Measurements from ENCODE around the gene ASB4. TPM values are rescaled to one million over a fixed set of nuclear protein-coding genes. Genes with fewer than 3 reads are reported as not detected.
"Not testable (repeated sequence)": the region's sequence is repeated elsewhere in the genome, so short reads cannot be mapped to it uniquely, and the experiment has no call there.

ASB4 gene
- not detected for polyA plus RNA-seq

DNA sequence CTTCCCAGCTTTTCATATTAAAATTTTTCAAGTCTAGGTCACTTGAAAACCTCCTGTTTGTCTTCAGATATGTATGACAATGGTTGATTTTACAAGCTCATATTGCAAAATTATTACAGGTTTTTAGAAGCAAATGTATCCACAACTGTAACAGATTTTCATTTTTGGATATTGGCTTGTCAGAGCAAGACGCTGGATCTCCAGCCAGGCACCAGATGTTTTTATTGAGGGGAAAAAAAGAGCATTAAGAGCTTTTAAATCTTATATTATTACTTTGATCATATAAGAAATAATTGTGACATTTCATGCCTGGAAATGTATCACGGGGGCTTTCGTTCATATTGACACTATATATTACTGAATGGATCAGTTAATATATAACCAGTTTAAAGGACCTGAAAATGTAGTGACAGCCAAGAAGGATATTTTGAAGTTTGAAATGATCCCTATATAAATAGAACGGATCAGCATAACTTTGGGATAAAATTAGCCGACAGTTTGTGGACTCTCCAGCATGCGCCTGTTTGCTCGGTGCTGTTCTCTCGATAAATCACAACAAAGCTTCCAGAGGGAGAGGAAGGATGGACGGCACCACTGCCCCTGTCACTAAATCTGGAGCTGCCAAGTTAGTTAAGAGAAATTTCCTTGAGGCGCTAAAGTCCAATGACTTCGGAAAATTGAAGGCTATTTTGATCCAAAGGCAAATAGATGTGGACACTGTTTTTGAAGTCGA is at the start of gene ASB4:
TSS of gene ASB4 (plus strand) at position 553 of the 733 bp plus-strand sequence. CDS start at position 582, 29 bp downstream.
- no peaks in the 10 kb centered on the region for H3K4me1 Mint-ChIP-seq
- H3K27me3 Mint-ChIP-seq (ENCODE audit: low read depth in 3 of 3): peaks cover 0 to 4% (median 0%) of the 10 kb centered on the region in 3 donors
- H3K36me3 Mint-ChIP-seq: no peaks in the 10 kb centered on the region
- no peak within 1 kb of the TSS for H3K27ac Mint-ChIP-seq
- no peaks in the 10 kb centered on the region for H3K9me3 Mint-ChIP-seq
- no peak within 1 kb of the TSS for H3K4me3 Mint-ChIP-seq
- DNase-seq: no peak

DNA sequence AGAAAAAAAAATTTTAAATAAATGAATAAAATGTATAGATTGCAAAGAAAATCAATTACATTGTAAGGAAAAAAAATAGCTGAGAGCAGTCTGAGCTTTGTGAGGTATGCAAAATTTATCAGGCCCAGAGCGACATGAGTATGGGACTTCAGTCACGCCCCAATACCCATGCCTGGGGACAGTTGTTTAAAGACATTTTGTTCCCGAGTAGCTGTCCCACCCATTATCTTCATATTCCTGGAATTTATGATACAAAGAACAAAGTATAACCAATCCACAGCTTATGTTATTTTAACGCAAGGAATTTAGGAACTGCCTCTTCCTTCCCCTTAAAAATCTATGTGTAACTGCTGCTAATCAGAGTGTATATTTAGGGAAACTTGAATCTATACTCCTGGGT is 49.3 kb upstream of the ASB4 start:
- H3K9me3 Mint-ChIP-seq: no peaks in the 10 kb centered on the region

GRCh38 chr7:95440394-95441038 is 45.2 kb upstream of the ASB4 start:
- no peak for DNase-seq
- no peaks in the 10 kb centered on the region for H3K9me3 Mint-ChIP-seq
- H3K4me1 Mint-ChIP-seq: peaks cover 1% of the 10 kb centered on the region in 2 donors
- H3K27ac Mint-ChIP-seq: no peak overlapping the region
- H3K27me3 Mint-ChIP-seq (ENCODE audit: low read depth in 3 of 3): peaks cover 0 to 3% (median 2%) of the 10 kb centered on the region in 3 donors
- no peak overlapping the region for H3K4me3 Mint-ChIP-seq
- no peaks in the 10 kb centered on the region for H3K36me3 Mint-ChIP-seq

More for the DNA sequence above, 49.3 kb upstream of the ASB4 start:
- H3K4me3 Mint-ChIP-seq: peak overlapping the region in 2 of 5 donors; percentile 30 to 66
- peaks cover 0 to 4% (median 0%) of the 10 kb centered on the region in 3 donors for H3K36me3 Mint-ChIP-seq
- DNase-seq: no peak
- H3K27me3 Mint-ChIP-seq (ENCODE audit: low read depth in 3 of 3): peaks cover 0 to 5% (median 1%) of the 10 kb centered on the region in 3 donors
- peak overlapping the region in 1 of 6 donors; percentile 12 for H3K27ac Mint-ChIP-seq
- peaks cover 19 to 28% of the 10 kb centered on the region in 2 donors for H3K4me1 Mint-ChIP-seq

DNA sequence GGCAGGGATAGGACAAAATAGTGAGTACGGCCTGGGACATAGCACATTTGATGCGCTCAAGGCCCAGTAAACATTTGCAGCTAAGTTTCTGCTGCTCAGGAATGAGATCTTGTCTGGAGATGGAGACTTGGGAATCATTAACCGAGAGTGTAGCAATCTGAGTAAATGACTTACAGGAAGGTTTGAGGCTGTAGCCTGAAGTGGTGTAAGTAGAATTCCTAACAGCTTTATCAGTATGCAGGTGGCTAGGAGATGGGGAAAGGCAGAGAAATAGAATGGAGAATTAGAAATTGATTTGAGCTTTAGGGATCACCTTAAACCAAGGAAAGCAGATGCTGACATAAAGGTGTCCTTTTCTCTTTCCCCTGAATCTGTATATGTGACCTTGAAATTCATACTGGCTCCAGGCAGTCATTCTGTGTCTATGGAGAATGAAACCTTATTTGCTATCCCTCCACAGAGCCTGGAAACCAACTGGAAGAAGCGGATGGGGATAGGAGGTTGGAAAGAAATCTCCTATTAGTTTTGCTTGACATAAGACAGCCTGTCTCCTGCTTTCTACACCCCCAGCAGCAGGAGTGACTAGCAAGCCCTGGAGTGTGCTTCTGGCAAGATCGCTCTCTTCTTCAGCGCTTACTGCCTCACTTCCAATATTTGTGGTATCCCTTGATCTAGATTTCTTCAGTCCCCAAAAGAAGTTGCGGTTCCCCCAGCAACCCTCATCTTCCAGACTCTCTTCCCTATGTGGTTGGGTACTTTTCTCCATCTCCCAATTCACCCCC is 44.5 kb upstream of the ASB4 start:
- Mint-ChIP-seq H3K36me3 (no peaks in the 10 kb centered on the region), H3K27ac (no peak overlapping the region), H3K4me3 (no peak overlapping the region), H3K4me1 (no peaks in the 10 kb centered on the region), H3K27me3 (ENCODE audit: low read depth in 3 of 3) (peaks cover 0 to 3% (median 2%) of the 10 kb centered on the region in 3 donors), H3K9me3 (no peaks in the 10 kb centered on the region)
- DNase-seq: no peak

GRCh38 chr7:95444796-95445195 is 40.9 kb upstream of the ASB4 start:
- no peak overlapping the region for H3K4me3 Mint-ChIP-seq
- DNase-seq: no peak

DNA sequence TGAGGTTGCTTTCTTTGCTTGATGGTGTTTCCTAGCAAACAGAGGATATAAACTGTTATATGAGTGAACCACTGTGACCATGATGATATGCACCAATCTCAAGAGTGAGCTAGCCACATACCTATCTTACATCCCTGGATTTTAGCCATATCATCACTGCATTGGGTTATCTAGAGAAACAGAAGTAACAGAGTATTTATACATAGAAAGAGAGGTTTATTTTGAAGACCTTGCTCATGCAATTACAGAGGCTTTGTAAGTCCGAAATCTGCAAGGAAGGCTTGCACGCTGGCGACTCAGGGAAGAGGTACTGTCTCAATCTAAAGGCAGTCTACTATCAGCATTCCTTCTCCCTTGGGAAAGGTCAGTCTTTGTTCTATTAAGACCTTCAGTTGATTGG is 39.1 kb upstream of the ASB4 start:
- no peak overlapping the region for H3K4me3 Mint-ChIP-seq
- no peaks in the 10 kb centered on the region for H3K36me3 Mint-ChIP-seq
- H3K27me3 Mint-ChIP-seq (ENCODE audit: low read depth in 3 of 3): peaks cover 0 to 3% (median 2%) of the 10 kb centered on the region in 3 donors
- DNase-seq: no peak
- peaks cover 0 to 1% (median 0%) of the 10 kb centered on the region in 6 donors for H3K9me3 Mint-ChIP-seq
- H3K27ac Mint-ChIP-seq: no peak overlapping the region
- no peaks in the 10 kb centered on the region for H3K4me1 Mint-ChIP-seq

More at GRCh38 chr7:95444796-95445195, 40.9 kb upstream of the ASB4 start:
- H3K27me3 Mint-ChIP-seq (ENCODE audit: low read depth in 3 of 3): peaks cover 0 to 3% (median 2%) of the 10 kb centered on the region in 3 donors
- H3K36me3 Mint-ChIP-seq: no peaks in the 10 kb centered on the region
- H3K9me3 Mint-ChIP-seq: peaks cover 0 to 1% (median 0%) of the 10 kb centered on the region in 6 donors
- H3K27ac Mint-ChIP-seq: no peak overlapping the region
- no peaks in the 10 kb centered on the region for H3K4me1 Mint-ChIP-seq

GRCh38 chr7:95454438-95455045 is 31.2 kb upstream of the ASB4 start:
- Mint-ChIP-seq H3K4me3 (no peak overlapping the region), H3K27ac (no peak overlapping the region), H3K4me1 (peaks cover 0 to 7% of the 10 kb centered on the region in 2 donors), H3K9me3 (peaks cover 0 to 8% (median 3%) of the 10 kb centered on the region in 6 donors), H3K36me3 (peaks cover 0 to 5% (median 0%) of the 10 kb centered on the region in 3 donors), H3K27me3 (ENCODE audit: low read depth in 3 of 3) (peaks cover 0 to 3% (median 0%) of the 10 kb centered on the region in 3 donors)
- DNase-seq: no peak

DNA sequence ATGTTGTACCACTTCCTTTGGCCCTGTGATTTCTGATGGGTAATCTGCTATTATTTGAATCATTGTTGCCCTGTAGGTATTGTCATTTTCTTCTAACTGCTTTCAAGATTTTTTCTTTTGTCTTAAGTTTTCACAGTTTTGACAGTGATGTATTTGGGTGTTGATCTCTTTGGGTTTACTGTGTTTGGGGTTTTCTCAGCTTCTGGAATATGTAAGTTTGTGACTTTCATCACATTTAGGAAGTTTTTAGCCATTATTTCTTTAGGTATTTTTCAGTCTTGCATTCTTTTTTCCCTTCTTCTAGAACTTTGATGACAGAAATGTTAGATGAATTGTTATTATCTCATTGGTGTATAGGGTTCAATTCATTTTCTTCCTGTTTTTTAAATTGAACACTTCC is 27.8 kb upstream of the ASB4 start:
- H3K9me3 Mint-ChIP-seq: peaks cover 0 to 10% (median 5%) of the 10 kb centered on the region in 6 donors
- no peak overlapping the region for H3K4me3 Mint-ChIP-seq
- H3K27ac Mint-ChIP-seq: peak overlapping the region in 1 of 6 donors; percentile 32
- H3K27me3 Mint-ChIP-seq (ENCODE audit: low read depth in 3 of 3): peaks cover 0 to 2% (median 0%) of the 10 kb centered on the region in 3 donors
- H3K4me1 Mint-ChIP-seq: peaks cover 0 to 7% of the 10 kb centered on the region in 2 donors
- peaks cover 0 to 11% (median 0%) of the 10 kb centered on the region in 3 donors for H3K36me3 Mint-ChIP-seq
- no peak for DNase-seq

DNA sequence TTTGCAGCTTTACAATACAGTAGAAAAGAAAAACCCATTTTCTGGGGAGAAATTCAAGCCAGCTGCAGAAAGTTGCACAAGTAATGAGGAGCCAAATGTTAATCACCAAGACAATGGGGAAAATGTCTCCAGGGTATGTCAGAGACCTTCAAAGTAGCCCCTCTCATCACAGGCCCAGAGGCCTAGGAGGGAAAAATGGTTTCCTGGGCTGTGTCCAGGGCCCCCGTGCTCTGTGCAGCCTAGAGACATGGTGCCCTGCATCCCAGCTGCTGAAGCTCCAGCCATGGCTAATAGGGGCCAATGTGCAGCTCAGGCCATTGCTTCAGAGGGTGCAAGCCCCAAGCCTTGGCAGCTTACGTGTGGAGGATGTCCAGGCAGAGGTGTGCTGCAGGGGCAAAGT is 25.1 kb upstream of the ASB4 start:
- Mint-ChIP-seq H3K9me3 (peaks cover 0 to 10% (median 5%) of the 10 kb centered on the region in 6 donors), H3K36me3 (peaks cover 0 to 11% (median 0%) of the 10 kb centered on the region in 3 donors)
- DNase-seq; H3K27ac Mint-ChIP-seq; H3K4me3 Mint-ChIP-seq; H3K4me1 Mint-ChIP-seq; H3K27me3 Mint-ChIP-seq (ENCODE audit: low read depth in 3 of 3): not testable (repeated sequence)

- no peak for DNase-seq
- Mint-ChIP-seq H3K9me3 (no peaks in the 10 kb centered on the region), H3K27ac (peak overlapping the region in 1 of 6 donors; percentile 13), H3K36me3 (no peaks in the 10 kb centered on the region), H3K4me1 (peaks cover 9 to 24% of the 10 kb centered on the region in 2 donors), H3K4me3 (no peak overlapping the region), H3K27me3 (ENCODE audit: low read depth in 3 of 3) (peaks cover 0 to 3% (median 0%) of the 10 kb centered on the region in 3 donors)
Measured at GRCh38 chr7:95467912-95468607, 17.7 kb upstream of the ASB4 start.

DNA sequence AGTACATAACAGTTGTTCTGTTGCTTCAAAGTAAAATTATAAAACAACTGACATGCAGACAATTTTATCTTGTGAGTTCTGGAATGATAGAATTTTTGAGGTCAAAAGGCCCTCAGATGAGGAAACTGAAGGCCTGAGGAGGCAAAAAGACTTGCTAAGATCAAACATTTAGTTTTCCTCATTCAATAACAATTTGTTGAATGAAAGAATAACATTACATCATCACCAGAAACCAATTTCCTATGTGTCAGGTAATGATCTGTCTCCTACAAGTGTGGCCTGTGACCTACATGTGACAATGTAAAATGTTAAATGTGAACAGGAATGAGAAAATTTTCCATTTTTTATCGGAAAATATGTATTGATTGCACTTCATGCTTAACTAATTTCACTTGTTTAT is 16.6 kb upstream of the ASB4 start:
- no peak for DNase-seq
- no peaks in the 10 kb centered on the region for H3K36me3 Mint-ChIP-seq
- H3K9me3 Mint-ChIP-seq: no peaks in the 10 kb centered on the region
- H3K27me3 Mint-ChIP-seq (ENCODE audit: low read depth in 3 of 3): no peaks in the 10 kb centered on the region
- H3K27ac Mint-ChIP-seq: no peak overlapping the region
- H3K4me3 Mint-ChIP-seq: no peak overlapping the region
- H3K4me1 Mint-ChIP-seq: peaks cover 9 to 24% of the 10 kb centered on the region in 2 donors

DNA sequence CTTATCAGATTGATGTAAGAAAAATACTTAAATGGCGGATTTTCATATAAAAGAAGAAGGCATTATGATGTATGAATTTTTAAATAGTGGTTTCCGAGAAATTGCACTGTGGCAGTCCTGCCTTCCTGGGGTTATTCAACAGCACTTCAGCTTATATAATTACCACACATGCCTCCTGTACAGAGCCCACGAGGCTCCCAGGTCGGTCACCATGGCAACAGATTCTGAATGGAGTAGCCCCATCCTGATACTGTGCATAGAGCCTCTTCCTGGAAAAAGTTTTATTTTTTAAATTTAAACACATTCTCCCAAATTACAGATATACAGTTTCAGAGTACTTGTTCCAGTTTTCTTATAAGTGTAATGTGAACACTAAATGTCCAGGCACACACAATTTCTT is 15.9 kb upstream of the ASB4 start:
- no peaks in the 10 kb centered on the region for H3K36me3 Mint-ChIP-seq
- H3K27ac Mint-ChIP-seq: peak overlapping the region in 1 of 6 donors; percentile 78
- peaks cover 9 to 24% of the 10 kb centered on the region in 2 donors for H3K4me1 Mint-ChIP-seq
- no peaks in the 10 kb centered on the region for H3K27me3 Mint-ChIP-seq (ENCODE audit: low read depth in 3 of 3)
- H3K4me3 Mint-ChIP-seq: no peak overlapping the region
- no peak for DNase-seq
- no peaks in the 10 kb centered on the region for H3K9me3 Mint-ChIP-seq

DNA sequence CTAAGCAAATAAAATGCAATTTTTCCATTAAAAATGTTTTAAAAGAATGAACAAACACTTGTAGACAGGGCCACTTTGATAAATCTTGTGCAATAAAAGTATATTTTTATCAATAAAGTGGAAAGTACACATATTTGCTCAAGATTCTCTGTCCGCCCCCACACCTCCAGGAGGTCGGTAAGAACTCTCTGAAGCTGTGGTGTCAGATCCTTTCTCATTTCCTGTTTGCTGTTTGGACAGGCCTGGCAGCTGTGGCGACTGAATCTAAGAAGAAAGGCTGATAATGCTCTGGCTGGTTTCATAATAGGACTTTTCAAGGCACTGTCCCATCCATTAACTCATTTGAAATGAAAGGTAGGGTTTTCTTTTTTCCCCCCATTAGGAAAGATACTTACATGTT is 15.3 kb upstream of the ASB4 start:
- H3K27me3 Mint-ChIP-seq (ENCODE audit: low read depth in 3 of 3): no peaks in the 10 kb centered on the region
- no peaks in the 10 kb centered on the region for H3K9me3 Mint-ChIP-seq
- no peaks in the 10 kb centered on the region for H3K36me3 Mint-ChIP-seq
- H3K4me3 Mint-ChIP-seq: peak overlapping the region in 1 of 5 donors; percentile 8
- peak in 1 of 3 donors; percentile 13 for DNase-seq
- H3K4me1 Mint-ChIP-seq: peaks cover 9 to 24% of the 10 kb centered on the region in 2 donors
- peak overlapping the region in 2 of 6 donors; percentile 54 to 78 for H3K27ac Mint-ChIP-seq

All from immature natural killer cell (primary cell).